Measurements from ENCODE around the gene RNU1-4. TPM values are rescaled to one million over a fixed set of nuclear protein-coding genes. Genes with fewer than 3 reads are reported as not detected.
"Not testable (repeated sequence)": the region's sequence is repeated elsewhere in the genome, so short reads cannot be mapped to it uniquely, and the experiment has no call there.

The RNU1-4 gene
- total RNA-seq, 2 donors from 2014 or later: 2,483 to 3,611 TPM

DNA sequence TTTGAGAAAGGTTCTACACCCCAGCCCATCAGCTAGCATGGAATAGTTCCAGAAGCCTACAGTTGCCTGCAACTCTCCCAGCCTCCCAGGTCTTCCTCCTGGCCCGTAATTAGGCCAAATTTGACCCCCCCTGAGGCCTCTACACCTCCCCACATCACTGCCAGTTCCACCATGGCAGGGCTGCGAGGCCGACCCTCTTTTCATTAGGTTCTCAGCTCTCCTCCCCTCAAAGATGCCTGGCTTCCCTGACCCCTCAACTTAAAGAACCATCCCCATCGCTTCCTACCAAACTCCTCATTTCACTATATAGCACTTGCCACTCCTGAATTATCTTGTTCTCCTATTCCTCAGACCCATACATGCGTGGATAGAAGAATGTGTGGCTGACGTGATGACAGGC, 27.3 kb upstream of the RNU1-4 start:
- 43 to 90% methylated on average over 1 to 4 of the region's 6 CpGs for WGBS, 2 experiments (ENCODE audit: insufficient coverage in 1 of 2, insufficient read length in 1 of 2)
- H3K9me3 Mint-ChIP-seq; H3K9me3 ChIP-seq (ENCODE audit: control insufficient read depth, low read length); H3K27me3 ChIP-seq (ENCODE audit: control insufficient read depth, insufficient read depth, low read length, poor library complexity, severe bottlenecking); H3K27me3 Mint-ChIP-seq (ENCODE audit: insufficient read depth); DNase-seq; H3K36me3 Mint-ChIP-seq (ENCODE audit: low read depth); H3K4me3 ChIP-seq (ENCODE audit: low read length); H3K27ac ChIP-seq (ENCODE audit: low read depth, low read length); H3K36me3 ChIP-seq (ENCODE audit: control insufficient read depth, insufficient read depth, low read length); H3K27ac Mint-ChIP-seq; H3K4me3 Mint-ChIP-seq; H3K4me1 Mint-ChIP-seq; H3K9ac ChIP-seq (ENCODE audit: extremely low read depth, low read length, poor library complexity, severe bottlenecking); H3K4me1 ChIP-seq (ENCODE audit: control insufficient read depth, insufficient read depth, low read length): not testable (repeated sequence)

DNA sequence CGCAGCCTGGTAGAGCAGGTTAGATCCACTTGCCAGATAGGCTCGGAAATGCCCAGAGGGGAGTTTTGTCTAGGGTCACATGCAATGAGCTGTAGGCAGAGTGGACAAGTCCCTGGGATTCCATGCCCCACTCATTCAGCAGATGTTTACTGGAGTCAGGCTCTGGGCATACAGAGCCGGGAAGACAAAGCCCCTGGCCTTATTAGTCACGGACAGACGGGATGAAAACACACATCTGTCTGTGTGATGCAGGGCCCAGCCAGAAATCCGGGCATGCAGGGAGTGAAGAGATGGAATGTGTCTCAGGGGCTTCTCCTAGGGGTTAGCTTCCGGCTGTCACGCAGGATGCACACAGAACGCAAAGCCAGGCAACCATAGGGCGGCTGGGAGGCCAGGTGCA, 26.8 kb upstream of the RNU1-4 start:
- H3K4me1 ChIP-seq (ENCODE audit: control insufficient read depth, insufficient read depth, low read length); H3K4me3 Mint-ChIP-seq; H3K27ac ChIP-seq (ENCODE audit: low read depth, low read length); H3K27ac Mint-ChIP-seq; H3K27me3 ChIP-seq (ENCODE audit: control insufficient read depth, insufficient read depth, low read length, poor library complexity, severe bottlenecking); H3K9me3 ChIP-seq (ENCODE audit: control insufficient read depth, low read length); H3K9me3 Mint-ChIP-seq; H3K4me1 Mint-ChIP-seq; DNase-seq; H3K4me3 ChIP-seq (ENCODE audit: low read length); H3K36me3 ChIP-seq (ENCODE audit: control insufficient read depth, insufficient read depth, low read length); H3K36me3 Mint-ChIP-seq (ENCODE audit: low read depth); H3K9ac ChIP-seq (ENCODE audit: extremely low read depth, low read length, poor library complexity, severe bottlenecking); H3K27me3 Mint-ChIP-seq (ENCODE audit: insufficient read depth): not testable (repeated sequence)
- WGBS, 2 experiments (ENCODE audit: insufficient coverage in 1 of 2, insufficient read length in 1 of 2): 86% methylated on average over 3 of the region's 10 CpGs; no CpG with 5 or more reads in 1 of the 2 experiments

DNA sequence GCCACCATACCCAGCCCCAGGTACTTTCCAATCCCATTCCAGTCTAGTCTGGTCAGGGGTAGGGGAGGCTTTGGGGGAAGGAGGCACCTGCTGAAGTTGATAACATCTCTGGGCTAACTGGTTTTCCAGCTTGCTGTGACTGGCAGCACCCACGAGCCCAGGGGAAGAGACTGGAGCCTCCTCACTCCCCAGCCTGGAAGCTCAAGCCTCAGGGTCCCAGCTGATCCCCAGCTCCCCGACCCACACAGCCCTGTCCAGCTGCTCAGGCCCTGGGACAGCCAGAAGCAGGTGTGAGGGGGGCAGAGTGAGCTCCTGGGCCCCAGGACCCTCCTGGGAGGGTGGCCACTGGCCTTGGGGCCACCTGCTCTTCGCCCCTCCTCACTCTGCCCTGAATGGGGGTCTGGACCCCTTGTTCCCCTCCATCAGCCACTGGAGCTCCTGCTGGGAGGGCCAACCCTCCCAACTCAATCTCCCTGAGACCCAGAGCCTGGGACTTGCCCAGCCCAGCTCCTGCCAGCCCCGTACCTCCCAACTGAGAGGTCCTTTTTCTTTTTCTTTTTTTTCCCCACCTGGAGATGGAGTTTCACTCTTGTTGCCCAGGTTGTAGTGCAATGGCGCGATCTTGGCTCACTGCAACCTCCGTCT, 23.5 kb upstream of the RNU1-4 start:
- H3K36me3 ChIP-seq (ENCODE audit: control insufficient read depth, insufficient read depth, low read length): no peaks in the 10 kb centered on the region
- Mint-ChIP-seq H3K36me3 (ENCODE audit: low read depth) (no peaks in the 10 kb centered on the region), H3K9me3 (no peaks in the 10 kb centered on the region), H3K27me3 (ENCODE audit: insufficient read depth) (peaks cover 8% of the 10 kb centered on the region), H3K4me1 (peaks cover 11% of the 10 kb centered on the region), H3K27ac (no peak overlapping the region), H3K4me3 (no peak overlapping the region)
- no peak overlapping the region for H3K9ac ChIP-seq (ENCODE audit: extremely low read depth, low read length, poor library complexity, severe bottlenecking)
- H3K27me3 ChIP-seq (ENCODE audit: control insufficient read depth, insufficient read depth, low read length, poor library complexity, severe bottlenecking): peaks cover 6% of the 10 kb centered on the region
- peaks cover 5% of the 10 kb centered on the region for H3K4me1 ChIP-seq (ENCODE audit: control insufficient read depth, insufficient read depth, low read length)
- no peaks in the 10 kb centered on the region for H3K9me3 ChIP-seq (ENCODE audit: control insufficient read depth, low read length)
- H3K4me3 ChIP-seq (ENCODE audit: low read length): no peak overlapping the region
- DNase-seq: peak; percentile 38
- 89 to 90% methylated on average over 7 of the region's 7 CpGs for WGBS, 2 experiments (ENCODE audit: insufficient coverage in 1 of 2, insufficient read length in 1 of 2)
- TF ChIP-seq, protein P1, sequence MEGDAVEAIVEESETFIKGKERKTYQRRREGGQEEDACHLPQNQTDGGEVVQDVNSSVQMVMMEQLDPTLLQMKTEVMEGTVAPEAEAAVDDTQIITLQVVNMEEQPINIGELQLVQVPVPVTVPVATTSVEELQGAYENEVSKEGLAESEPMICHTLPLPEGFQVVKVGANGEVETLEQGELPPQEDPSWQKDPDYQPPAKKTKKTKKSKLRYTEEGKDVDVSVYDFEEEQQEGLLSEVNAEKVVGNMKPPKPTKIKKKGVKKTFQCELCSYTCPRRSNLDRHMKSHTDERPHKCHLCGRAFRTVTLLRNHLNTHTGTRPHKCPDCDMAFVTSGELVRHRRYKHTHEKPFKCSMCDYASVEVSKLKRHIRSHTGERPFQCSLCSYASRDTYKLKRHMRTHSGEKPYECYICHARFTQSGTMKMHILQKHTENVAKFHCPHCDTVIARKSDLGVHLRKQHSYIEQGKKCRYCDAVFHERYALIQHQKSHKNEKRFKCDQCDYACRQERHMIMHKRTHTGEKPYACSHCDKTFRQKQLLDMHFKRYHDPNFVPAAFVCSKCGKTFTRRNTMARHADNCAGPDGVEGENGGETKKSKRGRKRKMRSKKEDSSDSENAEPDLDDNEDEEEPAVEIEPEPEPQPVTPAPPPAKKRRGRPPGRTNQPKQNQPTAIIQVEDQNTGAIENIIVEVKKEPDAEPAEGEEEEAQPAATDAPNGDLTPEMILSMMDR (conservative IDR thresholded peaks at IDR 0.05): no peak
- H3K27ac ChIP-seq (ENCODE audit: low read depth, low read length): no peak overlapping the region

DNA sequence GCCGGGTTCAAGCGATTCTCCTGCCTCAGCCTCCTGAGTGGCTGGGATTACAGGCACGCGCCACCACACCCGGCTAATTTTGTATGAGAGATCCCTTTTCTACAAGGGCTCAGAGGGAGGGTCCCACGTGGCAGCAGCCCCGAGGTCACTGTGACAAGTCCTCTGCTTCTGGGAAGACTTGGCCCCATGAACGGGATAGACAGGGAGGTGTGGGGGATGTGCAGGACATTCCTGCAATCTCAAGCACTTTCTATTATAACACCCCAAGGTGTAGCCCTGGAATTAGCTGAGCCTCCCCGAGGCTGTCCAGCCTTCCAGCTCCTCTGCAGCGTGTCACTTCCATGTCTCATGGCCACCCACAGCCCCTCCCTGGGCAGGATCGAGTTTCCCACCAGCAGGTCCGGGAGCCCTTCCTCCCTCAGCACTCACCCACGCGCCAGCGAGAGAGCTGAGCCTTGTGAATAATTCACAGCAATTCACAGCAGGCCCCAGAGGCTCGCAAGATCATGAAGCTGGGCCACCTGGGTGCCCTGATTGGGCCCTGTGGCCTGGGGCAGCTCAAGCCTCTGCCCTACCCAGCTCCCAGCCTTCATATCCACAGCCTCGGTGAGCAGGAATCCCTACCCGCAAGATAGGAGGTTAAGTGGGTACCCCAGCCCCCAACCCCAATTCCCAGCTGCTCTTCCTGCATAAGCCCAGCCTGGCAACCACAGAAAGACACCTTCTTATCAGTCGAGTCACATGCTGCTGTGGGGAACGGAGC, 22.8 kb upstream of the RNU1-4 start:
- H3K4me1 ChIP-seq (ENCODE audit: control insufficient read depth, insufficient read depth, low read length): peaks cover 5% of the 10 kb centered on the region
- Mint-ChIP-seq H3K36me3 (ENCODE audit: low read depth) (no peaks in the 10 kb centered on the region), H3K4me3 (no peak overlapping the region), H3K4me1 (peaks cover 11% of the 10 kb centered on the region), H3K9me3 (no peaks in the 10 kb centered on the region), H3K27me3 (ENCODE audit: insufficient read depth) (peaks cover 8% of the 10 kb centered on the region), H3K27ac (no peak overlapping the region)
- H3K36me3 ChIP-seq (ENCODE audit: control insufficient read depth, insufficient read depth, low read length): no peaks in the 10 kb centered on the region
- H3K27ac ChIP-seq (ENCODE audit: low read depth, low read length): peak overlapping the region; percentile 2
- WGBS, 2 experiments (ENCODE audit: insufficient coverage in 1 of 2, insufficient read length in 1 of 2): 76 to 79% methylated on average over 17 to 20 of the region's 20 CpGs
- peaks cover 6% of the 10 kb centered on the region for H3K27me3 ChIP-seq (ENCODE audit: control insufficient read depth, insufficient read depth, low read length, poor library complexity, severe bottlenecking)
- H3K4me3 ChIP-seq (ENCODE audit: low read length): no peak overlapping the region
- H3K9ac ChIP-seq (ENCODE audit: extremely low read depth, low read length, poor library complexity, severe bottlenecking): no peak overlapping the region
- TF ChIP-seq, protein P1 (conservative IDR thresholded peaks at IDR 0.05): no peak
- peak; percentile 68 for DNase-seq
- no peaks in the 10 kb centered on the region for H3K9me3 ChIP-seq (ENCODE audit: control insufficient read depth, low read length)

DNA sequence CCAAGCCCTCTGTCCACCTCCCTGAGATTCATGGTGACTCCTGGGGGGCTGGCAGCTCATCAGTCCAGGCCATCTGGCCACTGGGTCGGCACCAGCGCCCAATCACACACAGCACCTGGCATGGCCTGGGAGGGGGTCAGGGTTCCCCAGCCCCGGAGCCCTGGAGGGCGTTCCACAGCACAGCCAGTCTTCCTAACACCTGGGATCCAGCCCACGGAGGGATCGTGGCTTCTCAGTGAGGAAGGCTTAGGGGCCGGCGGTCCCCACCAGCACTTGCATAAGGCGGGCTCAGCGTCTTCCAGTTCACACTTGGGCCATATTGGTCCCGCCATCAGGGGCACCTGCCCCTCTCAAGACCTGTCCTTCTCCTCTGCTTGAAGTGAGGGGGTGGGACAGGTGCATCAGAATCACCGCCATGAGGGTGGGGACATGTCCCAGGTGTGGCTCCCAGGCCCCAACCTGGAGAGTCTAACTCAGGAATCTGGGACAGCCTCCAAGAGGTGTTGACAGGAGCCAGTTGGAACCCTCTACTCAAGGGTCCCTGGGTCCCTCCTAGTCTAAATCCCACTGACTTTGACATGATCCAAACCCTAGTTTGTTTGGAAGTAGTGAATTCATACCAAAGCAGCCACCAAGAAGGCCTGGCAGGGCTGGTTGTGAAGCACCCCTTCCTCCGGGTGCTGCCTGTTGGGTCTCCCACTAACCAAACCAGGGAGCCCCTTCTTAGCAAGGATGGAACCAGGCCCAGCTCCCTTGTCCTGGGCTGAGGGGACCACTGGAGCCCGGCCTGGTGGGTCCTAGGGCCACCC, 22.0 kb upstream of the RNU1-4 start:
- not testable (repeated sequence) for H3K4me1 ChIP-seq (ENCODE audit: control insufficient read depth, insufficient read depth, low read length); H3K4me3 ChIP-seq (ENCODE audit: low read length); H3K9ac ChIP-seq (ENCODE audit: extremely low read depth, low read length, poor library complexity, severe bottlenecking); H3K4me3 Mint-ChIP-seq; H3K36me3 ChIP-seq (ENCODE audit: control insufficient read depth, insufficient read depth, low read length); H3K9me3 ChIP-seq (ENCODE audit: control insufficient read depth, low read length); H3K36me3 Mint-ChIP-seq (ENCODE audit: low read depth); H3K27me3 Mint-ChIP-seq (ENCODE audit: insufficient read depth); H3K9me3 Mint-ChIP-seq; H3K27ac Mint-ChIP-seq; H3K27me3 ChIP-seq (ENCODE audit: control insufficient read depth, insufficient read depth, low read length, poor library complexity, severe bottlenecking); H3K27ac ChIP-seq (ENCODE audit: low read depth, low read length)
- H3K4me1 Mint-ChIP-seq: peaks cover 11% of the 10 kb centered on the region
- 94 to 97% methylated on average over 14 of the region's 14 CpGs for WGBS, 2 experiments (ENCODE audit: insufficient coverage in 1 of 2, insufficient read length in 1 of 2)
- DNase-seq: peak; percentile 48
